Measurements from ENCODE around the gene AGGF1.

GRCh38 chr5:77086689-77087483, 56.7 kb downstream of the AGGF1 start, which contains the start of gene ZBED3:
- no peak for TF ChIP-seq CTCF (IDR thresholded peaks at IDR 0.05)
- TF ChIP-seq EP300 (IDR thresholded peaks at IDR 0.05) = no peak

All from ovary (tissue), 3 donors.